NCI-H1694 treated with DMSO at 0.1 percent for 48 hours (cell line): ENCODE data around the gene RFNG.

Experiments
- DNase-seq: peaks from one replicate; lab custom pipeline; 2025; lab: John Stamatoyannopoulos, UW

Gene RFNG

DNA sequence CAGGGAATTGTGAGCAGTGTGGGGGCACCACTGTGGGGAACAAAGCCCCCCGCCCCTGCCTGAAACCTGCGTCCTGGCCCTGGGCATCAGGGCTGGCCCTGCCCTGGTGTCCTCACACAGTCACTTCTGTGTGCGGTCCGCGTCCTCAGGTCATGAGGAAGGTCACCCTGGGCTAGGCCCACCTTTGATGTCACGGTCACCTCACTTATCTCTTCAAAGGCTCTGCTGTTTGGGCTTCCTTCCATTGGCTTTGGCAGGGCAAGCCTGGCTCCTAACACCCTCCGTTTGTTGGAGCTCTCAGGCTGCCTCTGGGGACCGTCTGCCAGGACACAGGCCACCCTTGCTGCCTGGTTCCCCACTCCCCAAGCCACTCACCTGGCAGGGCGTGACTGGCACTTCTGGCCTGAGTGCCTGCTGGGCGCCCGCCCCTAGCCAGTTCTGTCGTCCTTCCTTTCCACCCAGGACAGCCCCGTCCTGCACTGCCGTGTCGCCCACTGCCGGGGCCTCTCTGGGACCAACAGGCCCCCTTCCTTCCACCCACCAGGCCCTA lies 37.8 kb downstream of the RFNG start:
- no peak for DNase-seq

DNA sequence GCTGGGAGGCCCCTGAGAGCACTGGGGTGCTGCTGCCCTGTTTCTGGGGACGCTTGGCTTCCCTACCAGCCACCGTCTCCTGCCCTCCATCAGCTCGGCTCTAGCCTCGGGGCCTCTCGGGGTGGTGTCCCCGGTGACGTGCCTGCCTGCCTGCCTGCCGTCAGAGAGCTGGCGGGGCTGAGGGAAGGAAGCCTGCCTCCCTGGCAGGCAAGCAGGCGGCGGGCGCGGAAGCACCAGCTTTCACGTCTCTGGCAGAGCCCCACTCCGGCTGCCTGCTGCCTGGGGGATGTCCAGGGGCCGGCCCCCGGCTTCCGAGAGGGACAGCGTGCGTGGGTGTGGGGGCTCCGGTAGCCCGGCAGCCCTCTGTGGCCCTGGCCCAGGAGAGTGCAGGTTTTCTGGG lies 38.3 kb downstream of the RFNG start:
- no peak for DNase-seq

DNA sequence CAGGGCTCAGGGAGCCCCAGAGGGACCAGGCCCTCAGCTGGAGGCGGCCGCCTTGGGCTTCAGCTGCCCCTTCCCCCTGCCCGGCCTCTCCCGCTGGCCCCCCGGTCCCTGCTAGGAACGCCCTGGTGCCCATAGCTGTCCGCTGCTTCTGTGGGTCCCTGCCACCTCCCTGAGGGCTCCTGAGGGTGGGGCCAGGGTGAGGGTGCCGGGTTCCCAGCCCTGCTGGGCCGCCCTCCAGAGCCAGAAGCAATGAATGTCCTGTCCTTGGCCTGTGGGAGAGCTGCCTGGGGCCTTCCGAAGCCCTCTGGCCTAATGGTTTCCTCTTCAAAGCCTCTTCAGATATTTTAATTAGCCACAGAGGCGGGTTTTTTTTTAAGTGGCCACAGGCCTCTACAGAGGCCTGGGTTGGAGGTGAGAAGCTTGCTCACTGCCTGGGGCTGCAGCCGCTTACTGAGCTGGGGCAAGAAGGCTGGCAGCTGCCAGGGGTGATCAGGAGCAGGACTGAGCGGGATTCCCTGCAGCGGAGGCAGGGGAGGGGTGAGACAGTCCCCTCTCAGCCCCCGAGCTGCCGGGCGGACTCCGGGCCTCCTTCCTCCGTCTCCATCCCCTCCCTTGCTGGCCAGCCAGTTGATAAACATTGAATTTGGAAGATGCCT lies 38.8 kb downstream of the RFNG start:
- DNase-seq, result no peak

DNA sequence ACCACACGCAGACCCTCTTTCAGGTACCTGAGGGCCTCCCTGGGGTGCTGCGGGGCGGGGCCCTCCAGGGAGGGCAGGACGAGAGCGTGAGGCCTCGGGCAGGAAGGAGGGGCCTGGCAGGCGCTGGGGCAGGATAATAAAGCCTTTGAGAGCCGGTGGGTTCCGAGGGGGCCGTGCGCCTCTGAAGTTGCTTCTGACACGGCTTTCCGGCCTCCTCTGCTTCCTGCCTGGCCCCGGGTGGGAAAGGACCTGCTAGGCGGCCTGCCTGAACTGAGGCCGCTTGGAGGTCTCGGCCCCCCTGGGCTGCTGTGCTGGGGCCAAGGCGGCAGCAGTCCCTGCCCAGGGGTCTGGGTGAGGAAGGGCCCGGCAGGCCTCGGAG lies 39.4 kb downstream of the RFNG start:
- no peak for DNase-seq

DNA sequence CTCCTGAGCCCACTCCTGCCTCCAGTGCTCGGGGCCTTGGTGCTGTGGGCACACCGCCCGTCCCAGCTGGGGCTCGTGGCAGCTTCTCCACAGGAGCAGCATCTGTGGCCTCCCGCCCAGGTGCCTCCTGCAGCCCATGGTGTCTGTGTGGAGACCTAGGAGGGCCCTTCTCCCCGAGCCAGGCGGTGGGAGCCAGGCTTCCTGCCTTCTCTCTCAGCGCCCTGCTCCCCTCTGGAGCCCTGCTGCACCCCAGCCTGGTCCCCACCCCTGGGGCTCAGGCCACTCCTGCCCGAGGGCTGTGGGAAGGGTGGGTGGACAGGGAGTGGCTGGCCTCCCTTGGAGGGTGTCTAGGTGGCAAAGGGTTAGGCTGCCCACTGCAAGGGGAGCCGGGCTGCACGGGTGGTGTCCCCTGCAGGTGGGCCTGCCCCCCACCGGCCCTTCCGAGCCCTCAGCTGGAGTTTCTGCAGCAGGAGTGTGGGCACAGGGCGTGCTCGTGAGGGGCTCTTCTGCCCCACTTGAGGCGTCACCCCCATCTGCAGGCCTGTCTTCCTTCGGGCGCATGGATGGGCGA lies 39.9 kb downstream of the RFNG start:
- DNase-seq, result no peak

DNA sequence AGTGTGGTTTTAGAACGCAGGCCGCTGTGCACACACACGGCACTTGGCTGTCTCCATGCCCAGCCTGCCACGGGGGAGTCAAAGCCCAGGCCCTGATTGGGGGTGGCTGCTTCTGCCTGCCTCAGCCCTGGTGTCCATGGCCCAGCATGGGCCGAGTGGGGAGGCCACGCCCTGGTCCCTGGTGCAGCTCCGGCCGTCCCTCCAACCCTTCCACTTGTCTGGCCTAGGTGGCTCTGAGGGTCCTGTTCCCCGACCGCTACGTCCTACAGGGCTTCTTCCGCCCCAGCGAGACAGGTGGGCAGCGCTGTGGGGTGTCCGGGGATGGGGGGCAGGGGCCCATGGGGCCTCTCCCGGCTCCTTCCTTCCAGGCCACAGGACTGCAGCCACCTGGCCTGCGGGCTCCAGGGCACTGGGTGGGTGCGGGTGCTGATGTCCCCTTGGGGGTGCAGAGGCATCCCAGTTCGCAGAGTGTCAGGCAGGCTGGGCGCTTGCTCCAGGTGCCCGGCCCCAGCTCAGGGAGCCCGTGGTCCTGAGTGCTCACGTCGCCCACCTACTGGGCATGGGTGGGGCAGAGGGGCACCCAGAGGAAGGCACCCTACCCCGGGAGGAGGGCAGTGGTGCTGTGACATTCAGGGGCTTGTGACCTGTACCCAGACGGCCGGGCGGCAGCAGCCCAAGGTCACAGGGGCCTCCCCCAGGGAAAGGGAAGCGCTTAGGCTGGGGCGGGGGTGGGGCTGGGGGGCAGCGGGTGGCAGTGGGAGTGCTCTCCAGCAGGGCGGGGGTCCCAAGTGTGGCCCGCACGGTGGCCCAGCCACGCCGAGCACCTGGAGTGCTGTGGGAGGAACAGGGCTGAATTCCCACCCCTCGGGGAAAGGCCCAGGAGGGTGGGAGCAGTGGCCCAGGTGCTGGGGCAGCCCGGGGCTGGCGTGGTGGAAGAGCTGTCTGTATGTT lies 40.8 kb downstream of the RFNG start:
- no peak for DNase-seq

DNA sequence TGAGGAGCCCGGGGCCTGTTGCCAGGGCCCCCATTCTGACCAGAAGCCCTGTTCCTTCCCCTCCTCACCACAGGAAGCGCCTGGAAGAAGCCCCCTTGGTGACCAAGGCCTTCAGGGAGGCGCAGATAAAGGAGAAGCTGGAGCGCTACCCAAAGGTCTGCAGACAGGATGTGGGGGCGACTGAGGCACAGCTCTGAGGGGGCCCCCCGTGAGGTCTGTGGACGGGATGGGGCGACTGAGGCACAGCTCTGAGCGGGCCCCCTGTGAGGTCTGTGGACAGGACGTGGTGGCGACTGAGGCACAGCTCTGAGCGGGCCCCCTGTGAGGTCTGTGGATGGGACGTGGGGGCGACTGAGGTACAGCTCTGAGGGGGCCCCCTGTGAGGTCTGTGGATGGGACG lies 42.2 kb downstream of the RFNG start:
- no peak for DNase-seq

DNA sequence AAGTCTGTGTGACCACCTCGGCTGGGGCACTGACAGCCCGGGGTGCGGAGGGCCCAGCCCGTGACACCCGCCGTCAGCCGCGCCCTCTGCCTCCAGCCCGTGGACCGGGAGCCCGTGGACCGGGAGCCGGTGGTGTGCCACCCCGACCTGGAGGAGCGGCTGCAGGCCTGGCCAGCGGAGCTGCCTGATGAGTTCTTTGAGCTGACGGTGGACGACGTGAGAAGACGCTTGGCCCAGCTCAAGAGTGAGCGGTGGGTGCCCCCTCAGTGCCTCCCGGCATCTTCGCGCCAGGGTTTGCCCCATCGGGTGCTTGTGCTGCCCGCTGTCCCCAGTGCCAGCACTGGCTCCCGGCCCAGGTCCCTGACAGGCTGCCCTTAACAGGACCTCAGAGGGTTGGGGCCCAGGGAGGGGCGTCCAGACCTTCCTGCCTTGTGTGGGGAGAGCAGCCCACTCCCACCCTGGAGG lies 42.6 kb downstream of the RFNG start:
- DNase-seq, result no peak

DNA sequence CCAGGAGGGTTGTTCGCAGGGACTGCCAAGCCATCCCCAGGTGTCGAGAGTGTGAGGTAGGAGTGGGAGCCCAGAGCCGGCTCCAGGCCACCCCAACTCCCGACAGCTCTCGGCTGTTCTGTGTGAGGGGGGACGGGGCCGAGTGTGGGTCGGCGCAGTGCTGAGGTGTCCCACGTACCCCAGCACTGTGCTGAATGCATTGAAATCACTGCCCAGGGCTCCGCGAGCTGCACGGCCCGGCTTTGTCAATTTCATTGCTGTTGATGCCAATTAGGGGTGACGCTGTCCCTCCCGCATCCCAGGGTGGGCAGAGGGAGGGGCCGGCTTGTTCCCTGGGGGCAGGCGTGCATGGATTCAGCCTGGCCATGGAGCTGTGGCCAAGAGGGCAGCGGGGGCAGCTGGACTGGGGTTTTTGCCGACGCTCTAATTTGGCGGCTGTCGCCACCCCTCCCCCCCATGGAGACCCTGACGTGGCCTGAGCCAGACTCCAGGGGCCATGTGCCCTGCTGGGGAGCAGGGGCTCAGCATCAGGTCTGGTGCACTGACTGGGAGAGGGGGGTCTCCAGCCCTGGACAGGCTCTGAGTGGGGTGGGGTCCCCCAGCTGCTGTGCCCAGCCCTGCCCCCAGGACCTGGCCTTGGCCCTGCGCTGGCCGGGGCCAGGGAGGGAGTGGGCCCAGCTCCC lies 43.2 kb downstream of the RFNG start:
- DNase-seq, result no peak

DNA sequence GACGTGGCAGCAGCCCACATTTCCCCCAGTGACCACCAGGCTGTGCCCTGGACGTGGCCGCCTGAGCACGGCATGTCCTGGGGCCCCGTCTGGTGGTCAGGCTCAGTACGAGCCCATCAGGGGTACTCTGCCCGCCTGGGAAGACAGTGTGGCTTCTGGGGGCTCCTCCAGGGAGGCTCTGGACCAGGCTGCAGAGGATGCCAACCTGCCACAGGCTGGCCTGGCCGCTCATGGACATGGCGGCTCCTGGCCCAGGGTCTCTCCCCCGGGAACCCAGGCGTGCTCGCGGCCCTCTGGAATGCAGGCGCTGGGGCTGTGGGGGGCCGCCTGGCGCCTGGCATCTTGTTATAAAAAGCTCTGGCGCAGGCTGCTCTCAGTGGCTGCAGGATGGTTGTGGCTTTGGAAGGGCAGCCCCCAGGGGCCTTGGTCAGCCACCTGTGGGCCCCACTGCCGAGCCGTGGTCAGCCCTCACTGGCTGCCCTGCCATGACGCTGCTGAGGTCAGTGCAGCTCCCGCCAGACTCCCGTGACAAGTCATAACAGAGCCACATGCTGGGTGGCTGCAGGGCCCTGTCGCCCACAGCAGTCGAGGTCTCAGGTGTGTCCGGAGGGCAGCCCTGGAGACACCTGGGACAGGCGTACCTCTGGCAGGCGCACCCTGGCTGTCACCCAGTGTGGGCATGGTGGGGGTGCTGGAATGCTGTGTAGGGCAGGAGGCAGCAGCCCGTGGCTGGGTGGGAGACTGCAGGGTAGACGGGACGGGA lies 43.9 kb downstream of the RFNG start:
- DNase-seq, result no peak

DNA sequence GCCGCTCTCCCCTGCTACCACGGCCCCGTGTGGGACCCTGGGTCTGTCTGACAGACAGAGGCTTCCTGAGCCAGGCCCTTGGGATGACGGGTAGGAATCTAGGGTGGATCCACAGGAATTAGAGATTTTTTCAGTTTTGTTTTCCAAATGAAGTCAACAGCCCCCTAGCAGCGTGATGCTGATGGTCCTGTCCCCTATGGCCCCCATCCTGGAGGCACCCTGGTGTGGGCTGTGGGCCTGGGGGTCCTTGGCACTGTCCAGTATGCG lies 44.5 kb downstream of the RFNG start:
- no peak for DNase-seq

DNA sequence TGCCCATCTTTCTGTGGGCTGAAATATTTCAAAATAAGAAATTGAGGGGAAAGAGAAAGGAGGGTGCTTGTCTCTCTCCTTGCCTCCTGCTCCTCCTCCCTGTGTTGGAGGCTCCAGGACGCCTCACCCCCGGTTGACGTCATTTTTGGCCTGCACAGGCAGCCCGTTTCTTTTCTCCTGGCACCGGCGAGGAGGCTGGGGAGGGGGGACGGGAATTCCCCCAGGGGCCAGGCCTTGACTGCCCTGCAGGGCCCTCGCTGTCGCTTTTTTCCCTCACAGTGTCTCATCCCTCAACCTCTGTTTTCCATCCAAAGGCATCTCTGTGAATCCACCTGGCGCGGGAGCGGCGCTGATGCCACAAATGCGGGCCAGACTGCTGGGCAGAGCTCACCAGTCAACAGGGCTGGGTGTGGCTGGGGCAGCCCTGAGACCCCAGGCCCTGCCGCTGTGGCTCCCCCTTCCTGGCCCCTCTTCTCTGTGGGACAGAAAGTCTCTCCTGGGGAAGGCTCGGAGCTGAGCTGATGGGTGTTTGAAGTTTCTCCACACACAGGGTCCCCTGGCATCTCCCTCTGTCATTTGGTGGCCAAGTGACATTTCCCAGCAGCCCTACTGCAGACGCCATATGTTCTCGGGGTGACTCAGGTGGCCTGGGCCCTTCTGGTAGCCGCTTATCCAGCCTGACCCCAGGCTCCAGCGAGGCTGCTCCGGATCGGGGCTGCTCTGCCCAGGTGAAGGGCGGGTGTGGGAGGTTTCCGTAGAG lies 45.0 kb downstream of the RFNG start:
- DNase-seq, result peak; percentile 33

DNA sequence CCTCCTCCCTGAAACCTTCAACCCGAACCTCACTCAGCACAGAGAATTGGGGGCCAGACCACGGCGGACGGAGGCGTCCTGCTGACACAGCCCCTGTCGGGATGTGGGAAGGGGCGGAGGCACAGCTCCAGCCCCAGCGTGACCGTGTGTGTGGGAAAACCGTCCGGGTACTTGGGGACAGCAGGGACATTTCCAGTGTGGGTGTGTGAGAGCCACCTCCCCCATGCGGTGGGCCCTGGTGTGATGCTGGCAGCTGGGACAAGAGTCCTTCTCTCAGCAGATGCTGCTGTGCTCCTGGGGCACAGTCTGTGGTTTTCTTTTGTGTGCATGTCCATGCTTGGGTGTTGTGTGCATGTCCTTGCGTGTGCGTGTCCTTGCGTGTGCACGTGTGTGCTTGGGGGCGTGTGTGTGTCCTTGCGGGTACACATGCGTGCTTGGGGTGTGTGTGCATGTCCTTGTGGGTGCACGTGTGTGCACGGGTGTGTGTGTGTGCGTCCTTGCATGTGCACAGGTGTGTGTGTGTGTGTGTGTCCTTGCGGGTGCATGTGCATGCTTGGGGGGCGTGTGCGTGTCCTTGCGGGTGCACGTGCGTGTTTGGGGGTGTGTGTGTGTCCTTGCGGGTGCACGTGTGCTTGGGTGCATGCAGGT lies 45.8 kb downstream of the RFNG start:
- DNase-seq, result peak; percentile 25

DNA sequence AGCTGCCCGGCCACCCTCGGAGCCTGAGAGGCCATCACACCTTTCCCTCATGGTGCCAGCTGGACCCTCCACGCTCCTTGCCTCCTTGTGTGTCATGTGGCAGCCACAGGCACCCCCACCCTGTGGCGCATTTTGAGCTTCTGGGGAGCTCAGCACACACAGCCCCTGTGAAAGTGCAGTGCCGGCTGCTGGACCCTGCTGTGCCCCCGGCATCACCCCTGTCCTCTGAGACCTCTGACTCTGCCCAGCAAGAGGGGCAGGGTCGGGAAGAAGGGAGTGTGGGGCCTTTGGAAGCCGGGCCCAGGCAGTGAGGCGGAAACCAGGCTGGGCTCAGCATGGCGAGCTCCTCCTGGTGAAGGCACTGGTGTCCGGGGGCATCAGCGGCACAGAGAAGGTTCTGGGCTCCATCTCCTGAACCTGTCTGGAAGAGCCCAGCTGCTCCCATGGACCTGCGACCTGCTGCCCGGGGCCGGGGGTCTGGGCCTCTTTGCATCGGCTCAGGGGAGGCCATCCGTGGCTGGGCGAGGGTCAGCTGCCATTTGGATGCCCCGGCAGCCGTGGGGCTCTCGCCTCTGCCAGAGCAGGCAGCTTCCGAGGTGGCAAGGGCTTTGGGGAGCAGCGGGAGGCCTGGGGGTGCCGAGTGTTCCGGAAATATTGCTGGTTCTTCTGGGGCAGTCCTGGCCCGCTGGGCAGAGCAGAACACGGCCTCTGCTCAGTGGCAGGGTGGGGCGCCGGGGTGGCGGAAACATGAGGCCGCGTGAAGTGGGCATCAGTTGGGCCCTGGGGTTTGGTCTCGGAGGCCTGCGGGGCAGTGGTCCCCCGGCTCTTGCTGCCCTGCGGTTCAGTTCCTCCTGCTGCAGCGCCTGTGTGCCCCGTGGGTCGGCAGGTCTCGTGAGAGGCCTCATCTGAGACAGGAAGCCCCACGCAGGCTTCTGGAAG lies 46.8 kb downstream of the RFNG start:
- no peak for DNase-seq

DNA sequence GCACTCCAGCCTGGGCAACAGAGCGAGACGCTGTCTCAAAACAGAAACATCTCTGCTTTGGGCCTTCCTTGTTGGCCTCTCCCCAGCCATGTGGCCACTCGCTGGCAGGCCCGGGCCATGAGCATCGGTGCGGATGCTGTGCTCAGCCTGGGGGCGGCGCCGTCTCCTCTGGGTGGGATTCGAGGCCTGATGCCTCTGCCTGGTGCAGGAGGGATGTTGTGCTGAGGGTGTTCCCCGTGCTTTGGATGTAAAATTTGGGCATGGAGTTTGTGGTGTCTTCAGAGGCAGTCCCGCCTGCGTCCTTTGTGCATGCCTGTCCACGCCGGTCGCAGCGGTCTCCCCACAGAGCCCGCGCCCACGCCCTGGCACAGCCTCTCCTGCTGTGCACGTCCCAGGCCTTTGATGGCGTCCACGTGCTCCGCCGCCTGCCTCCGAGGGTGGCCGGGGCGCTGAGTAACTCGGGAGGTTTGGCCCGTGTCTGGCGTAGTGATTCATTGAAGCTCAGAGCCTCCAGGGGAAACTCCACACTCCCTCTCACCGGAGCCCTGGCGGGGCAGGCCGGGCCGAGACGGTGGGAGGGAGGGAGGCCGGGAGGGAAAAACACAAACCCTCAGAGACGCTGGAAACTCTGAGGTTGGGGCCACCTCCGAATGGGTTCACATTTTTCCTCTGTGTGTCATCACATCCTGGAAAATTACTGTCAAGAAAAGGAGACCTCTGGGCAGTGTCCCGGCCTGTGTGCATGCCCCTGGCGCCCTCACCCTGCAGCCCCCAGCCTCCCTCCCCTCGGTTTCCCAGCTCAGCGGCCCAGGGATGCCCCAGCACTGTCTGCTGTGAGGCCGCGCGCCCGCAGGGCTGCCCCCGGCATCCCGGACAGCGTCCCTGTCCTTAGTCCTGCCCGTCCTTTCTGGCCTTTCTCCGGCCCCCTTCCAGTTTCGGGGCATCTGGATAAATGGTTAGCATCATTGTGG lies 47.9 kb downstream of the RFNG start:
- DNase-seq, result no peak

DNA sequence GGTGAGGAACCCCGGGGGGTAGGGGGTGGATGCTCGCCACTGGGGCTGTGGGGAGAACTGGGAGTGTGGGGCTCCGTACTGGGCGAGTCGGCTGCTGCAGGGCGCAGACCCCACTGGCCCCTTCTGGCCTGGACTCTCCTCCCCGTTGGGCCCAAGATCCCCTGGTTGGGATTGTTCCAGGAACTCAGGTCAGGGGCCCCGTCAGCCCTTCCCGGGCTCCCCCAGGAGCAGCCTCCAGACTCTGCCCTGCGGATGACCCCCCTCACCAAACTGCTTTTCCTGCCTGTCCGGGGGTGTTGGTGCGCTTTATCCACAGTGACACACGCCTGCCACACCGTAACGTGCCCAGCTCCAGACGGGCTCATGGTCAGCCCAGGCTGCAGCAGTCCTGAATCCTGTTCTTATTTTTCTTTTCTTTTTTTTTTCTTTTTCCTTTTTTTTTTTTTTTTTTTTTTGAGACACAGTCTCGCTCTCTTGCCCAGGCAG lies 50.0 kb downstream of the RFNG start:
- DNase-seq, result no peak

DNA sequence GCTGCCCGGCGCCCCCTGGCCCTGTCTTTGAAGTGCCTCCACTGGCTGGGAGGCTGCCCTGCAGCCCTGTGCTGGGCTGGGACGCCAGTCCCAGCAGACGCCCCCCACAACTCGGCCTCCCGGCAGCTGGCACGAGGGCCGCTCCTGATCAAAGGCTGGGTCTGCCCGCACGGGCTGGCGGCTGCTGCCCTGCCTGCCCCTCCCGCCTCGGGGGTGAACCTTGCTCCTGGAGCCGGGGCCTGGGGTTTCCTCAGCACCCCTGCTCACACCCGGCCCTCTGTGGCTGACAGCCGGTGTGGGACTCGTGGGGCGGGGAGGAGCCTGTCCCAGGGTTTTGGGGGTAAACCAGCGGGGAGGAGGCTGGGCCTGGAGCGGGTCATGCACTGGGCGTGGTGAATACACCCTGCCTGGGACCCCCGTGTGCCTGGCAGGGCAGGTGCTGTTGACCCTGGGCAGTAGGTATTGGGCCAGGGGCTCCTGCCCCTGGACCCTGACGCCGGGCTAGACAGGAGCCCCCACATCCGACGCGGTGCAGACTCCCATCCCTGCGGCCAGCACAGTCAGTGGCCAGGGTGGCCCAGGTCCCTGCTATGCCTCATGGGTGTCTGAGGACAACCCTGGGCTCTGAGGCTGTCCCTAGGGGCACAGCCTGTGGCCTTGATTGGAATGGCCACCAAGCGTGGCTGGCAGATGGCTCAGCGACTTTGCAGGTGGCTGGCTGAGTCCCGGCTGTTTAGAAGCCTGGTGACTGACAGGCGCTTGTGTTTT lies 50.6 kb downstream of the RFNG start:
- peak; percentile 38 for DNase-seq
